ENCODE results near the gene RCAN3.
"Not testable (repeated sequence)": the region's sequence is repeated elsewhere in the genome, so short reads cannot be mapped to it uniquely, and the experiment has no call there.

RCAN3 gene

DNA sequence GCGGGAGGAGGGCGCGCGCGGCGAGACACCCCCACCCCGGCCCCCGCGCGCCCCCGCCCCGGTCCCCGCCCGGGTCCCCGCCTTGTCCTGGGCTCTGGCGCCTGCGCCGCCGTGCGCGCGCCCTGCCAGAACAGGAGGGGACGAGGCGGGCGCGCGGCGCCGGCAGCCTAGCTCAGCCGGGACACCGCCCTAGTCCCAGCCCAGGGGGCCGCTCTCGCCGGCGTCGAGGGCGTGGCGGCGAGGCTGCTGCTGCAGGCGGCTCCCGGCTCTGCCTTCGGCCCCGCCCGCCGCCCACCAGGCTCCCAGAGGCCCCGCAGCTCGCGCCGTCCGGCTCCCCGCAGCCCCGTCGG is at the start of gene RCAN3:
Gene RCAN3 (plus strand): TSS at position 128 of the 350 bp plus-strand sequence. CDS start 11,537 bp downstream, outside the sequence.
- DNase-seq (ENCODE audit: low read depth) = peak; percentile 76
- TF ChIP-seq CTCF (conservative IDR thresholded peaks at IDR 0.05; ENCODE audit: control insufficient read depth, insufficient read depth, low read depth, low read length) = no peak
- peak within 1 kb of the TSS; percentile 71 for H3K4me3 ChIP-seq (ENCODE audit: control insufficient read depth, low read depth, low read length)

- no peak for DNase-seq (ENCODE audit: low read depth)
- no peak for TF ChIP-seq CTCF (conservative IDR thresholded peaks at IDR 0.05; ENCODE audit: control insufficient read depth, insufficient read depth, low read depth, low read length)
- no peak overlapping the region for H3K4me3 ChIP-seq (ENCODE audit: control insufficient read depth, low read depth, low read length)
Measured at GRCh38 chr1:24452922-24453485, 49.6 kb upstream of the RCAN3 start.

GRCh38 chr1:24454673-24455072 is 48.0 kb upstream of the RCAN3 start:
- peak; percentile 30 for DNase-seq (ENCODE audit: low read depth)
- no peak for TF ChIP-seq CTCF (conservative IDR thresholded peaks at IDR 0.05; ENCODE audit: control insufficient read depth, insufficient read depth, low read depth, low read length)
- no peak overlapping the region for H3K4me3 ChIP-seq (ENCODE audit: control insufficient read depth, low read depth, low read length)

- TF ChIP-seq CTCF (conservative IDR thresholded peaks at IDR 0.05; ENCODE audit: control insufficient read depth, insufficient read depth, low read depth, low read length) = no peak
- no peak overlapping the region for H3K4me3 ChIP-seq (ENCODE audit: control insufficient read depth, low read depth, low read length)
- DNase-seq (ENCODE audit: low read depth) = no peak
Measured at GRCh38 chr1:24455272-24455671, 47.4 kb upstream of the RCAN3 start.

GRCh38 chr1:24457866-24458265 is 44.8 kb upstream of the RCAN3 start:
- H3K4me3 ChIP-seq (ENCODE audit: control insufficient read depth, low read depth, low read length) = no peak overlapping the region
- no peak for TF ChIP-seq CTCF (conservative IDR thresholded peaks at IDR 0.05; ENCODE audit: control insufficient read depth, insufficient read depth, low read depth, low read length)
- DNase-seq (ENCODE audit: low read depth) = no peak

DNA sequence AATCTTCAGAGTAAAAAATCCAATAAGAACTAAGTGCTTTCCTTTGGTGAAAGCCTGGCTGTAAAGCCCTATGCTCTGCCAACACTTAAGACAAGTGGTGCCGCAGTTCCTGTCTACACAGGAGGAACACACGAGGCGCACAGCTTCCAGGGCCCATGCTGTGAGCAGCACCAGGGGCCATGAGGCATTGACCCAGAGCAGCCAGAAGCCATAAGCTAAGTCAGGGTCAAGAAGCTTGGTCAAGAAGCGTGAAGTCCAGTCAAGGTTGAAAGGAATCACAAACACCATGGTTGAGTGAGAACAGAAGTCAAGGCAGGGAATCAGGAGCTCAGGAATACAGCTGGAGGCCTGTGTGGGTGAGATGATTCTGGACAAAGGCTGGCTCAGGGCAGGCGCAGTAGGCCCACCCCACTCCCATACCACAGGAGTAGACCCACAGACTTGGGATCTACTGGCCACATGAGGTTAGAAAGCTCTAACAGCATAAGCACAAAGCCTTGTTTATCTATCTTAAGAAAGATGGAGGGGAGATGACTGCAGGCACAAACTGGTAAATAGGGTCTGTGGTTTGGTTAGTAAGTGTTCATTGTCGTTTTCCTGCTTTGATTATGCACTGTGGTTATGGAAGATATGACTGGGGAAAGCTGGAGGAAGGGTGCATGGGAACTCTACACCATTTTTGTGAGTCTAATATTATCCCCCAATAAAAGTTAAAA is 42.9 kb upstream of the RCAN3 start:
- TF ChIP-seq CTCF (conservative IDR thresholded peaks at IDR 0.05; ENCODE audit: control insufficient read depth, insufficient read depth, low read depth, low read length) = no peak
- no peak overlapping the region for H3K4me3 ChIP-seq (ENCODE audit: control insufficient read depth, low read depth, low read length)
- DNase-seq (ENCODE audit: low read depth) = no peak

DNA sequence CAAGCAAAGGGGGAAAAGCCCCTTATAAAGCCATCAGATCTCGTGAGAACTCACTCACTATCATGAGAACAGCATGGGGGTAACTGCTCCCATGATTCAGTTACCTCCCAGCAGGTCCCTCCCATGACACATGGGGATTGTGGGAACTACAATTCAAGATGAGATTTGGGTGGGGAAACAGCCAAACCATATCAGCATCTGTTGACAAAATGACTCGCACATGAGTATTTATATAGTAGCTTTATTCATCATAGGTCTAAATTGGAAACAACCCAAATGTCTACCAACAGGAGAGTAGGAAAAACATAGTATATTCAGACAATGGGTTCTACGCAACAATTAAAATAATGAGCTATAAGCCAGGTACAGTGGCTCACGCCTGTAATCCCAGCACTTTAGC is 40.5 kb upstream of the RCAN3 start:
- not testable (repeated sequence) for H3K4me3 ChIP-seq (ENCODE audit: control insufficient read depth, low read depth, low read length)
- peak; percentile 81 for DNase-seq (ENCODE audit: low read depth)
